Subcutaneous adipose tissue (tissue), 4 donors: Measurements from ENCODE around the gene EYS. TPM values are rescaled to one million over a fixed set of nuclear protein-coding genes. Genes with fewer than 3 reads are reported as not detected.

Experiments used
- CTCF ChIP-seq: fragments of 450-650 bp; IDR thresholded peaks from one replicate; pipeline ENCODE4 v1.5.1; 2016; ENCODE audit warnings: low read depth, mild to moderate bottlenecking, control low read depth, antibody characterized with exemption, moderate library complexity
- total RNA-seq, 4 donors: library from RNA; depleted of rRNA; stranded (reverse); fragments of >200 nt; gene quantifications; one replicate each; pipeline ENCODE4 v1.1.0, GENCODE V29; 2016

The EYS gene
- total RNA-seq, 4 donors from 2014 or later = 0.17 to 3.8 (median 0.82) TPM

GRCh38 chr6:64679416-64679815, 1027.6 kb downstream of the EYS start:
- TF ChIP-seq CTCF = no peak

- TF ChIP-seq CTCF = no peak
Observed at GRCh38 chr6:64672651-64673050, 1034.4 kb downstream of the EYS start.

GRCh38 chr6:64672131-64672530, 1034.9 kb downstream of the EYS start:
- no peak for TF ChIP-seq CTCF

- TF ChIP-seq CTCF = no peak
Observed at GRCh38 chr6:64665137-64665536, 1041.9 kb downstream of the EYS start.

- TF ChIP-seq CTCF = no peak
Observed at GRCh38 chr6:64664480-64664879, 1042.5 kb downstream of the EYS start.

- no peak for TF ChIP-seq CTCF
Observed at GRCh38 chr6:64644024-64644423, 1063.0 kb downstream of the EYS start.

GRCh38 chr6:64630901-64631300, 1076.1 kb downstream of the EYS start:
- no peak for TF ChIP-seq CTCF
